ENCODE measurements around the gene ABRAXAS1. TPM values are rescaled to one million over a fixed set of nuclear protein-coding genes. Genes with fewer than 3 reads are reported as not detected.

The ABRAXAS1 gene
- total RNA-seq, 1 donor from 2014 or later = 64.2 TPM

DNA sequence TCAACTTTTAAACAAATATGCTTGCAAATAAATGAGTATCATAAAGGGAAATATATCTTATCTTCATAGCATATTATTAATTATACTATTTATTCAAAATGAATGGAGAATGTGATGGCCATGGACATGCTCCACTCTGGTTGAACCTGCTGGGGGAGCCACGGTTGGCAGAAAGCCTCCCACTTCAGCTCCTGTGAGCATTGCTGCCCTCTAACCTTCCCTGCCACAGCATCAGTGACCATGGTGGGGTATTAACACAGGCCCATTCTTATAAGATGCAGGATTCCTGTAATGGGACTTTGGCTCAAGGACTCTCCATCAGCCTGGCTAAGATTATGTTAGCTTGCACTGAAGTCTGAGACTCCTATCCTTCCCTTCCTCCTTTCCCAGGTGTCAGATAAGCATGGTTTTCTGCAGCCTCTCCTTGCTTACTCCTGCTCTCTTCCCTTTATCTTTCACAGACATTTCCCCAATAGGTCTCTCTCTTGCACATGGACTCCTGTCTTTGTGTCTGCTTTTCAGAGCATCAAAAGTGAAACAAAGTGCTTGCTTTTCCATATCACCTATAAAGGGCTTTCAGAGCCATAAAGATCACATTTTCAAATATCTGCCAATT lies 4.9 kb upstream of the ABRAXAS1 start:
- H3K4me3 Mint-ChIP-seq = no peak overlapping the region
- no peaks in the 10 kb centered on the region for H3K9me3 Mint-ChIP-seq
- peaks cover 8% of the 10 kb centered on the region for H3K4me1 Mint-ChIP-seq
- H4K20me1 ChIP-seq (ENCODE audit: low read depth) = no peaks in the 10 kb centered on the region
- H3K79me2 ChIP-seq (ENCODE audit: low read depth) = no peaks in the 10 kb centered on the region
- no peaks in the 10 kb centered on the region for H3K27me3 ChIP-seq
- TF ChIP-seq EZH2 (IDR thresholded peaks at IDR 0.05) (no peak), CTCF (IDR thresholded peaks at IDR 0.05) (no peak), EZH2phosphoT487 (IDR thresholded peaks at IDR 0.05) (no peak)
- no peaks in the 10 kb centered on the region for H3K36me3 Mint-ChIP-seq
- H2AFZ ChIP-seq (replicated peaks) = peak overlapping the region; percentile 40
- H3K4me1 ChIP-seq = peaks cover 11% of the 10 kb centered on the region
- no peak overlapping the region for H3K9ac ChIP-seq
- no peaks in the 10 kb centered on the region for H3K36me3 ChIP-seq
- no peak overlapping the region for H3K4me2 ChIP-seq
- H3K27me3 Mint-ChIP-seq (ENCODE audit: insufficient read depth, low read depth) = no peaks in the 10 kb centered on the region
- H3K4me3 ChIP-seq = no peak overlapping the region
- peak; percentile 17 for DNase-seq (ENCODE audit: low spot score)
- H3K27ac Mint-ChIP-seq = no peak overlapping the region
- H3K9me3 ChIP-seq (ENCODE audit: low read depth) = no peaks in the 10 kb centered on the region
- no peak overlapping the region for H3K27ac ChIP-seq
- peaks cover 6% of the 10 kb centered on the region for H3F3A ChIP-seq (ENCODE audit: low read depth)

DNA sequence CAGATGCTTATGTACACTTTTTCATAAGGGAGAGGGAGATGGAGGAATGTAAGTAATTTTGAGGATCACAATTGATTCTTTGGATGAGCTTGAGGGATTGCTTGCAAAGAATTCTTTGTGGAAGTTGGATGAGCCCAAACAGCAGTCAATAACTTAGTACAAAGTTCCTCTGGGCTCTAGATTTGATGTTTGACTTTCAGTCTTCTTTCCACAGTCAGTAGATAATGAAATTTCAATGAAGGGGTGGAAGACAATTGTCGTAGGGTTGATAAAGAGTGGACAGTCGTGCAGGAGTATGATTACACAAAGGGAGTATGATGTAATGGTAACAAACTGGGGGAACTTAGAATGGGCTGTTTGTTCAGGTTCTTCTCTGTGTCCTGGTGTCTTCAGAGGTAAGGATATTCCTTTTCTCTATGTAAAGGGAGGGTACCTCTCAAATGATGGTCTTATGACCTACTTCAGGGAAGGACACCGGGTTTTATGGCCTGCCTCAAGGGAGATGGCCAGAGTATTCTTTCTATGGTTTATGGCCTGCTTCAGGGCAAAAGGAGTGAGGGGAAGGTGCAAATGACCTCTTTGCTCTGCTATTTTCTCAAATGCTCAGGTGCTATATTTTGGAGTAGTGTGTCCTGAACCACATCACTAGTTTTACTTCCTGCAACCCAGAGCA lies 1.7 kb upstream of the ABRAXAS1 start:
- Histone ChIP-seq H3K4me1 (peaks cover 26% of the 10 kb centered on the region), H3K4me3 (no peak overlapping the region), H3F3A (ENCODE audit: low read depth) (peaks cover 14% of the 10 kb centered on the region), H3K4me2 (no peak overlapping the region), H2AFZ (replicated peaks) (no peak overlapping the region), H4K20me1 (ENCODE audit: low read depth) (no peaks in the 10 kb centered on the region), H3K36me3 (peaks cover 3% of the 10 kb centered on the region), H3K9ac (no peak overlapping the region), H3K79me2 (ENCODE audit: low read depth) (peaks cover 12% of the 10 kb centered on the region), H3K27ac (no peak overlapping the region), H3K27me3 (peaks cover 8% of the 10 kb centered on the region), H3K9me3 (ENCODE audit: low read depth) (no peaks in the 10 kb centered on the region)
- no peak for DNase-seq (ENCODE audit: low spot score)
- TF ChIP-seq CTCF (IDR thresholded peaks at IDR 0.05) = no peak
- TF ChIP-seq EZH2 (IDR thresholded peaks at IDR 0.05) = no peak
- no peak for TF ChIP-seq EZH2phosphoT487 (IDR thresholded peaks at IDR 0.05)
- Mint-ChIP-seq H3K9me3 (no peaks in the 10 kb centered on the region), H3K36me3 (no peaks in the 10 kb centered on the region), H3K4me3 (no peak overlapping the region), H3K27ac (no peak overlapping the region), H3K27me3 (ENCODE audit: insufficient read depth, low read depth) (peaks cover 2% of the 10 kb centered on the region), H3K4me1 (peaks cover 24% of the 10 kb centered on the region)

- Histone ChIP-seq H3F3A (ENCODE audit: low read depth) (no peaks in the 10 kb centered on the region), H3K4me3 (no peak overlapping the region), H3K4me2 (no peak overlapping the region), H3K27ac (no peak overlapping the region), H3K36me3 (no peaks in the 10 kb centered on the region), H2AFZ (replicated peaks) (no peak overlapping the region), H3K79me2 (ENCODE audit: low read depth) (no peaks in the 10 kb centered on the region), H3K9ac (no peak overlapping the region), H3K9me3 (ENCODE audit: low read depth) (no peaks in the 10 kb centered on the region), H3K4me1 (no peaks in the 10 kb centered on the region), H3K27me3 (no peaks in the 10 kb centered on the region), H4K20me1 (ENCODE audit: low read depth) (no peaks in the 10 kb centered on the region)
- Mint-ChIP-seq H3K36me3 (no peaks in the 10 kb centered on the region), H3K4me1 (no peaks in the 10 kb centered on the region), H3K9me3 (no peaks in the 10 kb centered on the region), H3K27me3 (ENCODE audit: insufficient read depth, low read depth) (peaks cover 2% of the 10 kb centered on the region), H3K27ac (no peak overlapping the region), H3K4me3 (no peak overlapping the region)
- no peak for DNase-seq (ENCODE audit: low spot score)
- TF ChIP-seq EZH2phosphoT487 (IDR thresholded peaks at IDR 0.05) (no peak), EZH2 (IDR thresholded peaks at IDR 0.05) (no peak), CTCF (IDR thresholded peaks at IDR 0.05) (no peak)
Observed at GRCh38 chr4:83473966-83474365, 10.9 kb downstream of the ABRAXAS1 start.

All from neural progenitor cell (in vitro differentiated cells).